Pancreas (tissue), 10 donors: ENCODE data around the gene PTK7. TPM values are rescaled to one million over a fixed set of nuclear protein-coding genes. Genes with fewer than 3 reads are reported as not detected.

Experiments used
- ATAC-seq, 4 donors: fragments of 200-7000 bp; cut with Tn5 transposase; one replicate each; pipeline versions ENCODE4 v1.8.0 to v1.9.1; 2020; ENCODE audit warnings: mild to moderate bottlenecking in 4 of 4, moderate library complexity in 4 of 4
- DNase-seq, 6 donors: peaks; one replicate each; pipeline ENCODE4 v3.0.0-alpha.2; 2020
- FAIRE-seq: peaks from 2 replicates; lab custom pipeline; 2012; peaks lifted over from hg19 to GRCh38; lab: Jason Lieb, UNC
- H3K27ac ChIP-seq, 4 donors: fragments of 200-600 bp; sonication (generic); 1 replicate in 3 of 4; 2 replicates in 1 of 4; pipeline versions ENCODE4 v1.5.0 to v1.8.0; 2020
- H3K27me3 ChIP-seq, 4 donors: fragments of 200-600 bp; one replicate each; pipeline ENCODE4 v1.8.0; 2021
- H3K36me3 ChIP-seq, 3 donors: fragments of 200-600 bp; sonication (generic) in 1 of 3; one replicate each; pipeline versions ENCODE4 v1.5.0 to v1.8.0; 2020 to 2021
- H3K4me1 ChIP-seq, 3 donors: fragments of 200-600 bp; one replicate each; pipeline ENCODE4 v1.8.0; 2021
- H3K4me3 ChIP-seq, 4 donors: fragments of 200-600 bp; sonication (generic) in 2 of 4; one replicate each; pipeline versions ENCODE4 v1.5.0 to v1.8.0; 2020 to 2021
- H3K9me3 ChIP-seq, 4 donors: fragments of 200-600 bp; one replicate each; pipeline ENCODE4 v1.8.0; 2021
- CTCF ChIP-seq, 4 donors: fragments of 200-600 bp; sonication (generic) in 3 of 4; IDR thresholded peaks; one replicate each; pipeline versions ENCODE4 v1.5.0 to v1.8.0; 2021; ENCODE audit warnings: antibody characterized with exemption in 4 of 4
- WGBS, 2 donors: extraction: QIAGEN DNeasy Blood & Tissue Kit; methylation state at CpG; one replicate each; pipeline ENCODE4 v1.1.7; 2013; 5-methylcytosine and 5-hydroxymethylcytosine counted together
- intact Hi-C, 3 donors: fragments of 100-400 bp; cut with DNase I; formaldehyde crosslinking; loops; one replicate each; pipeline versions ENCODE4 v1.11.1 to v1.14.2; 2022
- polyA plus RNA-seq, 2 donors: library from polyadenylated mRNA; stranded (reverse); fragments of 200-250 nt; gene quantifications; one replicate each; pipeline ENCODE4 v1.2.3, GENCODE V29; 2013
- total RNA-seq, 6 donors: library from RNA; stranded (reverse); fragmentation: NEBNext Ultra II Directional in 4 of 6; extraction: Animal tissue kit (Norgen Biotek cat#: 25700) in 4 of 6; gene quantifications; one replicate each; pipeline versions ENCODE4 v1.2.1 to v1.2.4, GENCODE V29; 2021 to 2023
- donor health status: healthy with polysubstance abuse.
- donor health status: DM: no; HTN: no; CAD: no; lungs with moderate emphysema.
- donor health status: DM: no; HTN: no; CAD: no.
- donor health status: control.
- donor health status: control.
- donor health status: Bipolar disorder and iron deficiency.
- donor health status: DM: yes; HTN: yes; CAD: no.
- donor health status: DM: no; HTN: no; CAD: no.
- donor health status: DM: no; HTN: no; CAD: no.
- donor health status: DM: yes; HTN: yes; CAD: no.

PTK7 gene
- total and polyA plus RNA-seq, 8 donors, result 9.8 to 44.2 (median 18.4) TPM

DNA sequence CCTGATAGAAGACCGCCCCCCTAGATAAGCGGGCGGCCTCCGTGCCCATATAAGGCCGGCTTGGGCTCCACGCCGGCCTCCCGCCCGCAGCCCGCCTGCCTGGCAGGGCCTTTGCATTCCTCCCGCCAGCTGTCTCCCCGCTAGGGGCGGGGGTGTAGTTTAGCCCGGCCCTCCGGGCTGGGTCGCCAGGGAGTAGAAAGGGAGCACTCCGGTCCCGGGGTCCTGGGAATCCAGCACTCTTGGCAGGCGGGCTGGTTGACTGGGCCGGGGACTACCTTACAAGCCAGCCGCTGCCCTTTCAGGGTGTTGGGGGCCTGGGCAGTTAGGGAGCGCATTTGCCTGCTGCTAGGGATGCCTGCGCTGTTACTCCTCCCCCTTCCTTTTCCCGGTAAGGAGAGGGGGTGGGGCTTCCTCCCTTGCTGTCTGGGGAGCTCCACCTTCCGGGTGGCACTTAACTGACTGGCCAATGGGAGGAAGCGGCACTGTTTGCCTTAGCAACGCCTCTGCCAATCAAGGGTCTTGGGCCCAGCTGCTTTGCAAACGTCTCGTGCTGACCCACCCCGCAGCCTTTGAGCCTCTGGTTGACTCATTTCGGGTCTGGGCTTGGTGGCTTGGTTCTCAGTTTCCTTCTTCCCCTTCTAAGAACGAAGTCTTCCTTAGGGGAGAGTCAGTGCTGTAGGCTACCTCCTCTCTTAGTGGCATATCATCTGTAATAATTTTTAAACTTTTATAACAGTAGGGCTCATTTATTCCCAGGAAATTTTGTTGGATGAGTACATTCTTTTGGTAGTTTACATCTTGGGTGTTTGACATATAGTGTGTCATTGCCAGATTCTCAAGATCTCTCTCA, 98.4 kb downstream of the PTK7 start:
- TF ChIP-seq CTCF (IDR thresholded peaks at IDR 0.05), result no peak
- peaks cover 5 to 32% (median 14%) of the 10 kb centered on the region in 3 donors for H3K36me3 ChIP-seq
- peak; percentile 89 to 99 (median 96) for DNase-seq
- peak; percentile 77 to 86 (median 80) for ATAC-seq
- peak; percentile 75 for FAIRE-seq
- intact Hi-C loops, result no loop called here
- H3K27me3 ChIP-seq, result no peaks in the 10 kb centered on the region
- peaks cover 8 to 23% (median 23%) of the 10 kb centered on the region in 3 donors for H3K4me1 ChIP-seq
- H3K9me3 ChIP-seq, result no peaks in the 10 kb centered on the region
- H3K27ac ChIP-seq, result peak overlapping the region; percentile 66 to 97 (median 86)
- 1 to 2% methylated on average over 31 to 32 of the region's 32 CpGs for WGBS, 2 donors
- H3K4me3 ChIP-seq, result peak overlapping the region in 3 of 4 donors; percentile 4 to 97 (median 47)

- WGBS, 2 donors, result 84 to 88% methylated on average over 11 of the region's 11 CpGs
- TF ChIP-seq CTCF (IDR thresholded peaks at IDR 0.05), result no peak
- no peaks in the 10 kb centered on the region for H3K27me3 ChIP-seq
- no peak overlapping the region for H3K4me3 ChIP-seq
- peaks cover 5 to 33% (median 15%) of the 10 kb centered on the region in 3 donors for H3K36me3 ChIP-seq
- peak overlapping the region in 1 of 4 donors; percentile 97 for H3K27ac ChIP-seq
- H3K4me1 ChIP-seq, result peaks cover 8 to 23% (median 23%) of the 10 kb centered on the region in 3 donors
- no peaks in the 10 kb centered on the region for H3K9me3 ChIP-seq
- FAIRE-seq (no peak), ATAC-seq (no peak), DNase-seq (no peak)
- intact Hi-C loops, result no loop called here
Measured at GRCh38 chr6:43175676-43176422, 99.7 kb downstream of the PTK7 start.

GRCh38 chr6:43176423-43176786, 100.3 kb downstream of the PTK7 start:
- WGBS, 2 donors, result 95 to 96% methylated on average over 6 of the region's 6 CpGs
- no peak overlapping the region for H3K4me3 ChIP-seq
- no peak overlapping the region for H3K27ac ChIP-seq
- H3K27me3 ChIP-seq, result no peaks in the 10 kb centered on the region
- DNase-seq (no peak), FAIRE-seq (no peak), ATAC-seq (no peak)
- H3K4me1 ChIP-seq, result peaks cover 8 to 24% (median 23%) of the 10 kb centered on the region in 3 donors
- H3K9me3 ChIP-seq, result no peaks in the 10 kb centered on the region
- intact Hi-C loops, result no loop called here
- H3K36me3 ChIP-seq, result peaks cover 5 to 33% (median 15%) of the 10 kb centered on the region in 3 donors
- TF ChIP-seq CTCF (IDR thresholded peaks at IDR 0.05), result no peak

DNA sequence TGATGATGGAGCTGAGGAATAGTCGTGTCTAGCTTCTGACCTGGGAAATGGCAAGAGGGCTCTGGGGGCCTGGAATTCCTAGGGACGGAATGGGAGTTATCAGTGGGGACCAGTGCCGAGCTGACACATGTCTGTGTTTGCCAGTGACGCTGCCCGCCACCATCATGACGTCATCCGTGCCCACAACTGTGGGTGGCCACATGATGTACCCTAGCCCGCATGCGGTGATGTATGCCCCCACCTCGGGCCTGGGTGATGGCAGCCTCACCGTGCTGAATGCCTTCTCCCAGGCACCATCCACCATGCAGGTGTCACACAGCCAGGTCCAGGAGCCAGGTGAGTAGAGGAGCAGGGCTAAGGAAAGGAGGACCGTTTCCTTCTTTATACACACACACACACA, 102.0 kb downstream of the PTK7 start:
- 88% methylated on average over 12 of the region's 12 CpGs for WGBS, 2 donors
- H3K27ac ChIP-seq, result no peak overlapping the region
- no peaks in the 10 kb centered on the region for H3K9me3 ChIP-seq
- intact Hi-C loops, result no loop called here
- no peak for FAIRE-seq
- H3K4me1 ChIP-seq, result peaks cover 8 to 21% (median 16%) of the 10 kb centered on the region in 3 donors
- H3K36me3 ChIP-seq, result peaks cover 5 to 33% (median 15%) of the 10 kb centered on the region in 3 donors
- no peak overlapping the region for H3K4me3 ChIP-seq
- ATAC-seq, result no peak
- no peak for DNase-seq
- no peak for TF ChIP-seq CTCF (IDR thresholded peaks at IDR 0.05)
- no peaks in the 10 kb centered on the region for H3K27me3 ChIP-seq
